DMS153 (cell line): Measurements from ENCODE around the gene TM4SF5.

Source experiments
- DNase-seq: peaks from one replicate; lab custom pipeline; 2025; lab: John Stamatoyannopoulos, UW

Gene TM4SF5

GRCh38 chr17:4747847-4748246 lies 23.8 kb upstream of the TM4SF5 start:
- DNase-seq, result no peak

- no peak for DNase-seq
These were observed 23.0 kb upstream of the TM4SF5 start for GRCh38 chr17:4748686-4749085.

- DNase-seq, result no peak
These were observed 21.1 kb upstream of the TM4SF5 start for GRCh38 chr17:4750606-4751005.

GRCh38 chr17:4751932-4752331 lies 19.8 kb upstream of the TM4SF5 start:
- no peak for DNase-seq

- DNase-seq, result no peak
These were observed 18.3 kb upstream of the TM4SF5 start for GRCh38 chr17:4753392-4753791.

GRCh38 chr17:4759776-4760236 lies 11.9 kb upstream of the TM4SF5 start:
- no peak for DNase-seq

- DNase-seq, result no peak
These were observed 7.1 kb upstream of the TM4SF5 start for GRCh38 chr17:4764595-4764994.

GRCh38 chr17:4766201-4766600 lies 5.5 kb upstream of the TM4SF5 start:
- no peak for DNase-seq

GRCh38 chr17:4766723-4767122 lies 5.0 kb upstream of the TM4SF5 start:
- DNase-seq, result no peak

GRCh38 chr17:4768298-4768697 lies 3.4 kb upstream of the TM4SF5 start:
- no peak for DNase-seq

- DNase-seq, result no peak
These were observed 2.1 kb upstream of the TM4SF5 start for GRCh38 chr17:4769628-4770027.

GRCh38 chr17:4772235-4772613 lies 538 bp downstream of the TM4SF5 start:
- peak; percentile 2 for DNase-seq

GRCh38 chr17:4777969-4778760 lies 6.5 kb downstream of the TM4SF5 start:
- DNase-seq, result no peak

- DNase-seq, result no peak
These were observed 8.8 kb downstream of the TM4SF5 start for GRCh38 chr17:4780325-4780955.

- no peak for DNase-seq
These were observed 11.0 kb downstream of the TM4SF5 start for GRCh38 chr17:4782652-4783051.

- DNase-seq, result no peak
These were observed 13.8 kb downstream of the TM4SF5 start for GRCh38 chr17:4785311-4786105.

- DNase-seq, result no peak
These were observed 14.4 kb downstream of the TM4SF5 start, which contains the start of gene VMO1 for GRCh38 chr17:4786106-4786511. VMO1 (minus strand) TSS chr17:4786364; CDS start chr17:4786352, 12 bp downstream.

- no peak for DNase-seq
These were observed 14.8 kb downstream of the TM4SF5 start for GRCh38 chr17:4786516-4786915.

- DNase-seq, result no peak
These were observed 16.6 kb downstream of the TM4SF5 start for GRCh38 chr17:4788159-4788806.

GRCh38 chr17:4788807-4789700 lies 17.4 kb downstream of the TM4SF5 start, which contains the start of gene GLTPD2:
GLTPD2 (plus strand) TSS chr17:4788964; CDS start chr17:4789012, 48 bp downstream.
- no peak for DNase-seq

GRCh38 chr17:4789701-4789950 lies 17.9 kb downstream of the TM4SF5 start:
- DNase-seq, result no peak
